Measurements from ENCODE around the gene TIMM10.

- TF ChIP-seq, protein P1, sequence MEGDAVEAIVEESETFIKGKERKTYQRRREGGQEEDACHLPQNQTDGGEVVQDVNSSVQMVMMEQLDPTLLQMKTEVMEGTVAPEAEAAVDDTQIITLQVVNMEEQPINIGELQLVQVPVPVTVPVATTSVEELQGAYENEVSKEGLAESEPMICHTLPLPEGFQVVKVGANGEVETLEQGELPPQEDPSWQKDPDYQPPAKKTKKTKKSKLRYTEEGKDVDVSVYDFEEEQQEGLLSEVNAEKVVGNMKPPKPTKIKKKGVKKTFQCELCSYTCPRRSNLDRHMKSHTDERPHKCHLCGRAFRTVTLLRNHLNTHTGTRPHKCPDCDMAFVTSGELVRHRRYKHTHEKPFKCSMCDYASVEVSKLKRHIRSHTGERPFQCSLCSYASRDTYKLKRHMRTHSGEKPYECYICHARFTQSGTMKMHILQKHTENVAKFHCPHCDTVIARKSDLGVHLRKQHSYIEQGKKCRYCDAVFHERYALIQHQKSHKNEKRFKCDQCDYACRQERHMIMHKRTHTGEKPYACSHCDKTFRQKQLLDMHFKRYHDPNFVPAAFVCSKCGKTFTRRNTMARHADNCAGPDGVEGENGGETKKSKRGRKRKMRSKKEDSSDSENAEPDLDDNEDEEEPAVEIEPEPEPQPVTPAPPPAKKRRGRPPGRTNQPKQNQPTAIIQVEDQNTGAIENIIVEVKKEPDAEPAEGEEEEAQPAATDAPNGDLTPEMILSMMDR (IDR thresholded peaks at IDR 0.05) = peak; percentile 78
- TF ChIP-seq EZH2 (IDR thresholded peaks at IDR 0.05) (no peak), EZH2phosphoT487 (IDR thresholded peaks at IDR 0.05) (no peak)
These were observed 39.0 kb downstream of the TIMM10 start for GRCh38 chr11:57491371-57492061.
